IMR-90 (cell line): ENCODE results near the gene MICAL2. TPM values are rescaled to one million over a fixed set of nuclear protein-coding genes. Genes with fewer than 3 reads are reported as not detected.

Experiments
- ATAC-seq: fragments of 200-7000 bp; cut with Tn5 transposase; 2 replicates; pipeline ENCODE4 v1.9.1; 2020; ENCODE audit warnings: low read depth, mild to moderate bottlenecking, moderate library complexity
- BruUV-seq: library from RNA; stranded (reverse); fragments of 400-500 nt; replicated peaks from 2 replicates; lab custom pipeline; 2021; lab: Mats Ljungman, UMichigan
- CTCF ChIA-PET: fragments of 300-600 bp; formaldehyde crosslinking; extraction: SDS; loops from one replicate; lab custom pipeline; 2021; ENCODE audit warnings: antibody characterized with exemption; lab: Yijun Ruan, JAX
- POLR2A ChIA-PET: fragments of 300-600 bp; sonication (Branson Sonifier 250); formaldehyde crosslinking; loops from one replicate; lab custom pipeline; 2022; ENCODE audit warnings: antibody characterized with exemption; ENCODE audit not compliant: unreplicated experiment; lab: Charles Lee
- DNase-seq: peaks from one replicate; pipeline ENCODE4 v3.0.0; 2013
- H2AFZ ChIP-seq: replicated peaks from 2 replicates; pipeline ENCODE3; 2013; ENCODE audit warnings: low read length, mild to moderate bottlenecking; ENCODE audit not compliant: poor library complexity
- H2AK5ac ChIP-seq: 2 replicates; pipeline ENCODE4 v1.6.1; 2013; ENCODE audit warnings: low read depth, low read length, inconsistent platforms
- H2AK9ac ChIP-seq: replicated peaks from 2 replicates; pipeline ENCODE3; 2013; ENCODE audit warnings: mild to moderate bottlenecking, low read depth, low read length, moderate library complexity; ENCODE audit not compliant: poor library complexity
- H2BK120ac ChIP-seq: 2 replicates; pipeline ENCODE4 v1.6.1; 2013; ENCODE audit warnings: low read depth, low read length, inconsistent platforms
- H2BK15ac ChIP-seq: 3 replicates; pipeline ENCODE4 v1.6.1; 2013; ENCODE audit warnings: low read depth, low read length, inconsistent platforms
- H2BK20ac ChIP-seq: 2 replicates; pipeline ENCODE4 v1.6.1; 2013; ENCODE audit warnings: low read depth, mild to moderate bottlenecking, inconsistent platforms, low read length, moderate library complexity
- H2BK5ac ChIP-seq: 2 replicates; pipeline ENCODE4 v1.6.1; 2013; ENCODE audit warnings: mild to moderate bottlenecking, low read depth, low read length, inconsistent platforms; ENCODE audit not compliant: poor library complexity, severe bottlenecking
- H3K14ac ChIP-seq: replicated peaks from 2 replicates; pipeline ENCODE4 v1.6.1; 2013; ENCODE audit warnings: low read depth, low read length, inconsistent platforms
- H3K18ac ChIP-seq: 2 replicates; pipeline ENCODE4 v1.6.1; 2013; ENCODE audit warnings: low read depth, low read length, control low read depth
- H3K23ac ChIP-seq: 2 replicates; pipeline ENCODE4 v1.6.1; 2013; ENCODE audit warnings: low read depth, low read length, inconsistent platforms
- H3K27ac ChIP-seq: 2 replicates; pipeline ENCODE4 v1.5.1; 2013; ENCODE audit warnings: mild to moderate bottlenecking, control low read depth, low read length; ENCODE audit not compliant: insufficient read depth
- H3K27me3 ChIP-seq: 2 replicates; pipeline ENCODE4 v1.6.1; 2013; ENCODE audit warnings: low read length; ENCODE audit not compliant: control insufficient read depth, insufficient read depth
- H3K36me3 ChIP-seq: 2 replicates; pipeline ENCODE4 v1.6.1; 2013; ENCODE audit warnings: low read length, mixed read lengths; ENCODE audit not compliant: control insufficient read depth, insufficient read depth
- H3K4ac ChIP-seq: 2 replicates; pipeline ENCODE4 v1.6.1; 2013; ENCODE audit warnings: low read depth, low read length, inconsistent platforms
- H3K4me1 ChIP-seq: 2 replicates; pipeline ENCODE4 v1.6.1; 2013; ENCODE audit warnings: low read length, mixed read lengths; ENCODE audit not compliant: control insufficient read depth, insufficient read depth
- H3K4me2 ChIP-seq: 2 replicates; pipeline ENCODE4 v1.6.1; 2013; ENCODE audit warnings: low read depth, mild to moderate bottlenecking, control low read depth, low read length, moderate library complexity
- H3K4me3 ChIP-seq: 2 replicates; pipeline ENCODE4 v1.5.1; 2013; ENCODE audit warnings: low read depth, mild to moderate bottlenecking, control low read depth, low read length, moderate library complexity; ENCODE audit not compliant: insufficient read depth
- H3K56ac ChIP-seq: 2 replicates; pipeline ENCODE4 v1.6.1; 2013; ENCODE audit warnings: low read length, inconsistent platforms; ENCODE audit not compliant: insufficient read depth; ENCODE audit errors: extremely low read depth
- H3K79me1 ChIP-seq, 2 experiments: 2 replicates each; pipeline ENCODE4 v1.6.1; 2013; ENCODE audit warnings: low read length in 2 of 2, inconsistent platforms in 1 of 2, low read depth in 1 of 2
- H3K9ac ChIP-seq: 2 replicates; pipeline ENCODE4 v1.6.1; 2013; ENCODE audit warnings: low read depth, low read length, control low read depth
- H3K9me1 ChIP-seq: 2 replicates; pipeline ENCODE4 v1.6.1; 2013; ENCODE audit warnings: low read length, inconsistent platforms; ENCODE audit not compliant: insufficient read depth
- H3K9me3 ChIP-seq: 2 replicates; pipeline ENCODE4 v1.6.1; 2013; ENCODE audit warnings: low read length; ENCODE audit not compliant: control insufficient read depth, insufficient read depth
- H4K20me1 ChIP-seq: 2 replicates; pipeline ENCODE4 v1.6.1; 2013; ENCODE audit warnings: low read length, inconsistent platforms; ENCODE audit not compliant: insufficient read depth
- H4K5ac ChIP-seq: 2 replicates; pipeline ENCODE4 v1.6.1; 2013; ENCODE audit warnings: mild to moderate bottlenecking, low read depth, low read length, control low read depth
- H4K8ac ChIP-seq, 2 experiments: 2 replicates each; pipeline ENCODE4 v1.6.1; 2013; ENCODE audit warnings: low read depth in 2 of 2, low read length in 2 of 2, control low read depth in 1 of 2, inconsistent platforms in 1 of 2
- H4K91ac ChIP-seq: 2 replicates; pipeline ENCODE4 v1.6.1; 2013; ENCODE audit warnings: low read depth, low read length, inconsistent platforms; ENCODE audit not compliant: insufficient read depth
- BHLHE40 ChIP-seq: fragments of 150-350 bp; IDR thresholded peaks from 2 replicates; pipeline ENCODE4 v1.6.1; 2016; ENCODE audit warnings: mild to moderate bottlenecking, low read depth, low read length
- CEBPB ChIP-seq: IDR thresholded peaks from 2 replicates; pipeline ENCODE4 v1.6.1; 2012; ENCODE audit warnings: low read depth, low read length, improper control_type of control experiment
- CHD1 ChIP-seq: IDR thresholded peaks from 2 replicates; pipeline ENCODE4 v1.6.1; 2012; ENCODE audit warnings: low read depth, low read length, improper control_type of control experiment
- MAFK ChIP-seq: IDR thresholded peaks from 2 replicates; pipeline ENCODE4 v1.6.1; 2012; ENCODE audit warnings: low read depth, low read length, improper control_type of control experiment
- MXI1 ChIP-seq: IDR thresholded peaks from 2 replicates; pipeline ENCODE4 v1.6.1; 2012; ENCODE audit warnings: low read depth, mild to moderate bottlenecking, low read length, moderate library complexity, borderline replicate concordance
- NFE2L2 ChIP-seq: fragments of 150-350 bp; IDR thresholded peaks from 2 replicates; pipeline ENCODE4 v1.6.1; 2016; ENCODE audit warnings: low read depth, mild to moderate bottlenecking, low read length
- RAD21 ChIP-seq: IDR thresholded peaks from 2 replicates; pipeline ENCODE4 v1.6.1; 2012; ENCODE audit warnings: low read length, improper control_type of control experiment
- RCOR1 ChIP-seq: IDR thresholded peaks from 2 replicates; pipeline ENCODE4 v1.6.1; 2012; ENCODE audit warnings: mild to moderate bottlenecking, low read length, improper control_type of control experiment; ENCODE audit not compliant: insufficient replicate concordance
- RFX5 ChIP-seq: IDR thresholded peaks from 2 replicates; pipeline ENCODE4 v1.8.0; 2012; ENCODE audit warnings: low read depth, mild to moderate bottlenecking, low read length, moderate library complexity
- SMC3 ChIP-seq: fragments of 150-350 bp; IDR thresholded peaks from 2 replicates; pipeline ENCODE4 v1.6.1; 2016; ENCODE audit warnings: low read depth, mild to moderate bottlenecking, antibody characterized with exemption, low read length, moderate library complexity
- WGBS, 2 experiments: methylation state at CpG; one replicate each; pipeline versions ENCODE4 v1.1.5 to v1.1.7; 2013; ENCODE audit warnings: missing lambda C conversion rate in 2 of 2; ENCODE audit not compliant: insufficient read length in 1 of 2; ENCODE audit errors: extremely low coverage in 2 of 2; 5-methylcytosine and 5-hydroxymethylcytosine counted together
- dilution Hi-C: fragments of 300-500 bp; cut with HindIII; formaldehyde crosslinking; loops from one replicate; pipeline ENCODE4 v1.14.3; 2018; ENCODE audit warnings: low sequenced_read_pairs; ENCODE audit not compliant: unreplicated experiment
- in situ Hi-C: fragments of 300-500 bp; cut with MboI; formaldehyde crosslinking; loops from 3 replicates; pipeline ENCODE4 v1.14.3; 2019; ENCODE audit warnings: low sequenced_read_pairs, inconsistent platforms, mixed read lengths
- intact Hi-C: fragments of 100-400 bp; cut with micrococcal nuclease; formaldehyde crosslinking; loops from 2 replicates; pipeline ENCODE4 v1.10.0; 2022
- polyA plus RNA-seq, 3 experiments: library from polyadenylated mRNA; depleted of rRNA; stranded (reverse); fragments of >200 nt; gene quantifications; 2 replicates each; pipeline ENCODE4 v1.2.3, GENCODE V29; 2012; ENCODE audit warnings: low replicate concordance in 1 of 3
- total RNA-seq: library from RNA; depleted of rRNA; stranded (reverse); fragments of >200 nt; gene quantifications from 2 replicates; pipeline ENCODE4 v1.2.3, GENCODE V29; 2012
- TF ChIP-seq, protein P1 (sequence below): conservative IDR thresholded peaks from 2 replicates; pipeline ENCODE4 v1.5.1; 2012; ENCODE audit warnings: mild to moderate bottlenecking, low read depth, low read length, improper control_type of control experiment
- TF ChIP-seq, protein P2 (sequence below): fragments of 150-350 bp; IDR thresholded peaks from 2 replicates; pipeline ENCODE4 v1.6.1; 2016; ENCODE audit warnings: low read depth, mild to moderate bottlenecking, low read length, moderate library complexity, borderline replicate concordance
- TF ChIP-seq, protein P3 (sequence below): fragments of 150-350 bp; IDR thresholded peaks from 2 replicates; pipeline ENCODE4 v1.6.1; 2017; ENCODE audit warnings: mild to moderate bottlenecking, antibody characterized with exemption, low read length, low read depth

The MICAL2 gene
- total and polyA plus RNA-seq, 2 of the 4 experiments (the other 2 are of a cell fraction): 170 to 336 TPM

DNA sequence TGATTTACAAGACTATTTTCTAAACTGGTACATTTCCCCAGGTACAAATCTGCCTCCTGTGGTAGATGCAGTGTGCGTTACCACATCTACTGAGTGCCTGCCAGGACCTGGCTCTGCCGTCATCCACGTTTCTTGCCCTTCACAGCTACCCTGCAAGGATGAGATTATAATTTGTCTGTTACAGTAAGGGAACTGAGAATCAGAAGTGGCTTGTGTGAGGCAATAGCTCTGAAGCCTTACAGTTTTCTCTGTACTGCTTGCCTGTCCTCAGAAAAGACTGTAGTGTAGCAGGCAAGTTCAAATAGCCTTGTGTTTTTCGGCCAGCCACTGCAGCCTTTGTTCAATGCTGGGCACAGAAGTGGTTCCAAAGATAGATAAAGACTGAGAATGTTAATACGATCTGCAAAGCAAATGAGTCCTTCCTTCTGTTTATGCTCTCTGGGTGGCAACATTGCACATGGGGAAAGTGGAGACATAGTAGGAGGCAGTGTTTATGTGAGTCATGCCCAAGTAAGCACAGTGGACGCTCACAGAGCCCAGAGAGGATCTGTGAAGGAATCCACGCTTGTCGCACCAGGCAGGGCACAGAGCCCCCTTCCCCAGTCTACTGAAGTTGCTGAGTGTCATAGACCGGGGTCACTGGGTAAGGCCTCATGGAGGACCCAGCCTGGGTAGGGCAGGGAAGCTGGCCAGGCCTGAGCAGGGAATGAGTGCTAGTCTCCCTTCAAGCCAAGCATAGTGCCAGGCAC is 49.1 kb downstream of the MICAL2 start:
- peak; percentile 82 for ATAC-seq
- POLR2A ChIA-PET: no interaction called here
- H3K56ac ChIP-seq: peak overlapping the region; percentile 96
- no peaks in the 10 kb centered on the region for H3K9me3 ChIP-seq
- H2AK9ac ChIP-seq: peak overlapping the region; percentile 90
- peak overlapping the region; percentile 97 for H2BK120ac ChIP-seq
- peak overlapping the region; percentile 97 for H2BK20ac ChIP-seq
- H3K4ac ChIP-seq: peak overlapping the region; percentile 98
- H3K14ac ChIP-seq: peak overlapping the region; percentile 96
- dilution Hi-C loops: no loop called here
- peaks cover 4% of the 10 kb centered on the region; the same call in 1 of the 2 replicates for H4K20me1 ChIP-seq
- peaks cover 44 to 88% of the 10 kb centered on the region in 2 experiments for H3K79me1 ChIP-seq
- peak overlapping the region; percentile 62 for H4K5ac ChIP-seq
- peak; percentile 97 for DNase-seq
- intact Hi-C loops: loop anchor here (2.0 to 5.0 kb wide), 3 partner anchors 21 to 123 kb away; no protein-coding TSS in a partner anchor
- peak overlapping the region; percentile 86 for H3K18ac ChIP-seq
- no TSS peak for BruUV-seq
- peaks cover 53% of the 10 kb centered on the region for H3K4me1 ChIP-seq
- peak overlapping the region; percentile 87; the same call in 2 of the 3 replicates for H2BK15ac ChIP-seq
- H2AK5ac ChIP-seq: peak overlapping the region; percentile 94
- peak overlapping the region; percentile 87 to 90 for H4K8ac ChIP-seq
- H2BK5ac ChIP-seq: peak overlapping the region; percentile 85
- H4K91ac ChIP-seq: peak overlapping the region; percentile 96
- H3K27me3 ChIP-seq: no peaks in the 10 kb centered on the region
- H3K4me2 ChIP-seq: peak overlapping the region; percentile 64
- peak overlapping the region; percentile 64 for H3K9ac ChIP-seq
- H3K27ac ChIP-seq: peak overlapping the region; percentile 83
- WGBS, 2 experiments: 20% methylated on average over 2 of the region's 9 CpGs; no CpG with 5 or more reads in 1 of the 2 experiments
- peak overlapping the region; percentile 91 for H3K23ac ChIP-seq
- H3K36me3 ChIP-seq: peaks cover 21% of the 10 kb centered on the region
- in situ Hi-C loops: no loop called here
- peaks cover 52% of the 10 kb centered on the region for H3K9me1 ChIP-seq
- H2AFZ ChIP-seq: peak overlapping the region; percentile 5
- H3K4me3 ChIP-seq: no peak overlapping the region
- CTCF ChIA-PET: interaction anchor here (0.8 kb wide), 1 partner anchor 1312 kb away, joined by 3 read pairs; no protein-coding TSS in a partner anchor
- TF ChIP-seq MXI1: peak; percentile 80
- peak; percentile 88 for TF ChIP-seq CEBPB
- TF ChIP-seq RAD21: peak; percentile 55
- TF ChIP-seq, protein P1, sequence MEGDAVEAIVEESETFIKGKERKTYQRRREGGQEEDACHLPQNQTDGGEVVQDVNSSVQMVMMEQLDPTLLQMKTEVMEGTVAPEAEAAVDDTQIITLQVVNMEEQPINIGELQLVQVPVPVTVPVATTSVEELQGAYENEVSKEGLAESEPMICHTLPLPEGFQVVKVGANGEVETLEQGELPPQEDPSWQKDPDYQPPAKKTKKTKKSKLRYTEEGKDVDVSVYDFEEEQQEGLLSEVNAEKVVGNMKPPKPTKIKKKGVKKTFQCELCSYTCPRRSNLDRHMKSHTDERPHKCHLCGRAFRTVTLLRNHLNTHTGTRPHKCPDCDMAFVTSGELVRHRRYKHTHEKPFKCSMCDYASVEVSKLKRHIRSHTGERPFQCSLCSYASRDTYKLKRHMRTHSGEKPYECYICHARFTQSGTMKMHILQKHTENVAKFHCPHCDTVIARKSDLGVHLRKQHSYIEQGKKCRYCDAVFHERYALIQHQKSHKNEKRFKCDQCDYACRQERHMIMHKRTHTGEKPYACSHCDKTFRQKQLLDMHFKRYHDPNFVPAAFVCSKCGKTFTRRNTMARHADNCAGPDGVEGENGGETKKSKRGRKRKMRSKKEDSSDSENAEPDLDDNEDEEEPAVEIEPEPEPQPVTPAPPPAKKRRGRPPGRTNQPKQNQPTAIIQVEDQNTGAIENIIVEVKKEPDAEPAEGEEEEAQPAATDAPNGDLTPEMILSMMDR: peak; percentile 32; the same call in 1 of the 2 replicates
- peak; percentile 63 for TF ChIP-seq RCOR1
- TF ChIP-seq BHLHE40: peak; percentile 84
- TF ChIP-seq RFX5: no peak
- TF ChIP-seq, protein P2, sequence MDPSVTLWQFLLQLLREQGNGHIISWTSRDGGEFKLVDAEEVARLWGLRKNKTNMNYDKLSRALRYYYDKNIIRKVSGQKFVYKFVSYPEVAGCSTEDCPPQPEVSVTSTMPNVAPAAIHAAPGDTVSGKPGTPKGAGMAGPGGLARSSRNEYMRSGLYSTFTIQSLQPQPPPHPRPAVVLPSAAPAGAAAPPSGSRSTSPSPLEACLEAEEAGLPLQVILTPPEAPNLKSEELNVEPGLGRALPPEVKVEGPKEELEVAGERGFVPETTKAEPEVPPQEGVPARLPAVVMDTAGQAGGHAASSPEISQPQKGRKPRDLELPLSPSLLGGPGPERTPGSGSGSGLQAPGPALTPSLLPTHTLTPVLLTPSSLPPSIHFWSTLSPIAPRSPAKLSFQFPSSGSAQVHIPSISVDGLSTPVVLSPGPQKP: no peak
- TF ChIP-seq NFE2L2: peak; percentile 55
- TF ChIP-seq, protein P3, sequence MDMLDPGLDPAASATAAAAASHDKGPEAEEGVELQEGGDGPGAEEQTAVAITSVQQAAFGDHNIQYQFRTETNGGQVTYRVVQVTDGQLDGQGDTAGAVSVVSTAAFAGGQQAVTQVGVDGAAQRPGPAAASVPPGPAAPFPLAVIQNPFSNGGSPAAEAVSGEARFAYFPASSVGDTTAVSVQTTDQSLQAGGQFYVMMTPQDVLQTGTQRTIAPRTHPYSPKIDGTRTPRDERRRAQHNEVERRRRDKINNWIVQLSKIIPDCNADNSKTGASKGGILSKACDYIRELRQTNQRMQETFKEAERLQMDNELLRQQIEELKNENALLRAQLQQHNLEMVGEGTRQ: no peak
- peak; percentile 40 for TF ChIP-seq SMC3
- no peak for TF ChIP-seq CHD1
- 0 out of 2 replicates have a peak, but pooled peaks have one; percentile 25 for TF ChIP-seq MAFK
